ENCODE measurements around the gene ETS1.

- no peak for TF ChIP-seq CTCF (IDR thresholded peaks at IDR 0.05; ENCODE audit: low read length)
- TF ChIP-seq EZH2 (IDR thresholded peaks at IDR 0.05; ENCODE audit: borderline replicate concordance, low read length): no peak
Measured at GRCh38 chr11:128520888-128521681, 66.3 kb downstream of the ETS1 start.

Data from OCI-LY1 (cell line).